ENCODE results near the gene EIF4ENIF1. TPM values are rescaled to one million over a fixed set of nuclear protein-coding genes. Genes with fewer than 3 reads are reported as not detected.

Gene EIF4ENIF1
- total and polyA plus RNA-seq, 2 experiments from 2014 or later = 10.8 to 13.4 TPM

- TF ChIP-seq, protein P1, sequence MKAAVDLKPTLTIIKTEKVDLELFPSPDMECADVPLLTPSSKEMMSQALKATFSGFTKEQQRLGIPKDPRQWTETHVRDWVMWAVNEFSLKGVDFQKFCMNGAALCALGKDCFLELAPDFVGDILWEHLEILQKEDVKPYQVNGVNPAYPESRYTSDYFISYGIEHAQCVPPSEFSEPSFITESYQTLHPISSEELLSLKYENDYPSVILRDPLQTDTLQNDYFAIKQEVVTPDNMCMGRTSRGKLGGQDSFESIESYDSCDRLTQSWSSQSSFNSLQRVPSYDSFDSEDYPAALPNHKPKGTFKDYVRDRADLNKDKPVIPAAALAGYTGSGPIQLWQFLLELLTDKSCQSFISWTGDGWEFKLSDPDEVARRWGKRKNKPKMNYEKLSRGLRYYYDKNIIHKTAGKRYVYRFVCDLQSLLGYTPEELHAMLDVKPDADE (IDR thresholded peaks at IDR 0.05) = no peak
Measured at GRCh38 chr22:31447337-31447736, 42.3 kb downstream of the EIF4ENIF1 start (continued).

GRCh38 chr22:31446767-31447166, 42.9 kb downstream of the EIF4ENIF1 start:
- no peaks in the 10 kb centered on the region for H3K27me3 Mint-ChIP-seq (ENCODE audit: insufficient read depth, low read depth, poor library complexity)
- H3K9me3 Mint-ChIP-seq = no peaks in the 10 kb centered on the region
- peaks cover 23% of the 10 kb centered on the region for H3K36me3 Mint-ChIP-seq (ENCODE audit: low read depth)
- Histone ChIP-seq H3K4me3 (no peak overlapping the region), H3K9me2 (ENCODE audit: insufficient read depth) (no peaks in the 10 kb centered on the region), H4K20me1 (replicated peaks; ENCODE audit: insufficient read depth) (peaks cover 4% of the 10 kb centered on the region; the same call in 1 of the 2 replicates), H3K36me3 (ENCODE audit: insufficient read depth) (peaks cover 8% of the 10 kb centered on the region), H3K79me2 (replicated peaks; ENCODE audit: insufficient read depth) (no peaks in the 10 kb centered on the region), H3F3A (replicated peaks; ENCODE audit: low read depth) (peaks cover 9% of the 10 kb centered on the region; the same call in 1 of the 2 replicates), H3K27me3 (ENCODE audit: insufficient read depth) (no peaks in the 10 kb centered on the region), H3K4me2 (no peak overlapping the region), H3K27ac (ENCODE audit: low read depth) (no peak overlapping the region), H2AFZ (no peak overlapping the region), H3K4me1 (ENCODE audit: insufficient read depth) (no peaks in the 10 kb centered on the region)
- no peak overlapping the region for H3K4me3 Mint-ChIP-seq
- ATAC-seq (no peak), DNase-seq (ENCODE audit: low spot score) (no peak)
- TF ChIP-seq CTCF (conservative IDR thresholded peaks at IDR 0.05; ENCODE audit: low read depth in 2 of 2) (no peak), EZH2 (IDR thresholded peaks at IDR 0.05; ENCODE audit: low read depth, unreplicated experiment) (no peak), JUNB (IDR thresholded peaks at IDR 0.05; ENCODE audit: unreplicated experiment) (no peak)
- TF ChIP-seq, protein P1 (IDR thresholded peaks at IDR 0.05) = no peak
- H3K27ac Mint-ChIP-seq = no peak overlapping the region
- no peaks in the 10 kb centered on the region for H3K4me1 Mint-ChIP-seq

- H3K4me3 Mint-ChIP-seq = no peak overlapping the region
- no peaks in the 10 kb centered on the region for H3K9me3 Mint-ChIP-seq
- Histone ChIP-seq H3K79me2 (replicated peaks; ENCODE audit: insufficient read depth) (no peaks in the 10 kb centered on the region), H2AFZ (no peak overlapping the region), H3K9me2 (ENCODE audit: insufficient read depth) (no peaks in the 10 kb centered on the region), H3F3A (replicated peaks; ENCODE audit: low read depth) (peaks cover 9% of the 10 kb centered on the region; the same call in 1 of the 2 replicates), H3K4me1 (ENCODE audit: insufficient read depth) (no peaks in the 10 kb centered on the region), H3K27me3 (ENCODE audit: insufficient read depth) (no peaks in the 10 kb centered on the region), H4K20me1 (replicated peaks; ENCODE audit: insufficient read depth) (peaks cover 4% of the 10 kb centered on the region; the same call in 1 of the 2 replicates), H3K27ac (ENCODE audit: low read depth) (no peak overlapping the region), H3K4me2 (no peak overlapping the region), H3K4me3 (no peak overlapping the region), H3K36me3 (ENCODE audit: insufficient read depth) (peaks cover 8% of the 10 kb centered on the region)
- peaks cover 28% of the 10 kb centered on the region for H3K36me3 Mint-ChIP-seq (ENCODE audit: low read depth)
- DNase-seq (ENCODE audit: low spot score) (no peak), ATAC-seq (no peak)
- no peaks in the 10 kb centered on the region for H3K4me1 Mint-ChIP-seq
- no peak overlapping the region for H3K27ac Mint-ChIP-seq
- TF ChIP-seq, protein P1 (IDR thresholded peaks at IDR 0.05) = no peak
- TF ChIP-seq CREB1 (CRISPR knock-in tag; IDR thresholded peaks at IDR 0.05; ENCODE audit: low read depth) = no peak
- TF ChIP-seq EZH2phosphoT487 (IDR thresholded peaks at IDR 0.05; ENCODE audit: unreplicated experiment) = no peak
- TF ChIP-seq NANOG (IDR thresholded peaks at IDR 0.05; ENCODE audit: borderline replicate concordance) = no peak
- peaks cover 1% of the 10 kb centered on the region for H3K27me3 Mint-ChIP-seq (ENCODE audit: insufficient read depth, low read depth, poor library complexity)
Measured at GRCh38 chr22:31446208-31446607, 43.4 kb downstream of the EIF4ENIF1 start.
